Osteocyte (in vitro differentiated cells): Measurements from ENCODE around the gene TPCN2. TPM values are rescaled to one million over a fixed set of nuclear protein-coding genes. Genes with fewer than 3 reads are reported as not detected.

Source experiments
- DNase-seq: peaks from one replicate; pipeline ENCODE4 v3.0.0; 2021; ENCODE audit warnings: mixed read lengths; ENCODE audit not compliant: unreplicated experiment; ENCODE audit errors: extremely low spot score
- H3K27ac Mint-ChIP-seq: one replicate; pipeline ENCODE4 v1.8.0; 2021; ENCODE audit warnings: mild to moderate bottlenecking, mixed read lengths; ENCODE audit not compliant: unreplicated experiment
- H3K27me3 Mint-ChIP-seq: one replicate; pipeline ENCODE4 v1.8.0; 2021; ENCODE audit warnings: mixed read lengths; ENCODE audit not compliant: unreplicated experiment
- H3K36me3 Mint-ChIP-seq: one replicate; pipeline ENCODE4 v1.8.0; 2021; ENCODE audit warnings: mixed read lengths; ENCODE audit not compliant: unreplicated experiment
- H3K4me1 Mint-ChIP-seq: one replicate; pipeline ENCODE4 v1.8.0; 2021; ENCODE audit warnings: mixed read lengths; ENCODE audit not compliant: unreplicated experiment
- H3K4me3 Mint-ChIP-seq: one replicate; pipeline ENCODE4 v1.8.0; 2021; ENCODE audit warnings: mild to moderate bottlenecking, moderate library complexity, mixed read lengths; ENCODE audit not compliant: unreplicated experiment
- H3K9me3 Mint-ChIP-seq: one replicate; pipeline ENCODE4 v1.8.0; 2021; ENCODE audit warnings: mixed read lengths; ENCODE audit not compliant: unreplicated experiment
- CTCF ChIP-seq: fragments of 200-600 bp; sonication (generic); IDR thresholded peaks from 2 replicates; pipeline ENCODE4 v1.5.0; 2021; ENCODE audit warnings: antibody characterized with exemption, mild to moderate bottlenecking, moderate library complexity
- total RNA-seq: library from RNA; stranded (reverse); gene quantifications from 2 replicates; pipeline ENCODE4 v1.2.1, GENCODE V29; 2021

The TPCN2 gene
- total RNA-seq, 1 donor from 2014 or later, result 22.4 TPM

GRCh38 chr11:69011624-69012091, 37.1 kb upstream of the TPCN2 start:
- H3K9me3 Mint-ChIP-seq, result no peaks in the 10 kb centered on the region
- peak overlapping the region; percentile 6 for H3K4me3 Mint-ChIP-seq
- H3K27me3 Mint-ChIP-seq, result no peaks in the 10 kb centered on the region
- no peaks in the 10 kb centered on the region for H3K36me3 Mint-ChIP-seq
- peaks cover 70% of the 10 kb centered on the region for H3K4me1 Mint-ChIP-seq
- H3K27ac Mint-ChIP-seq, result peak overlapping the region; percentile 27
- TF ChIP-seq CTCF, result no peak
- no peak for DNase-seq

DNA sequence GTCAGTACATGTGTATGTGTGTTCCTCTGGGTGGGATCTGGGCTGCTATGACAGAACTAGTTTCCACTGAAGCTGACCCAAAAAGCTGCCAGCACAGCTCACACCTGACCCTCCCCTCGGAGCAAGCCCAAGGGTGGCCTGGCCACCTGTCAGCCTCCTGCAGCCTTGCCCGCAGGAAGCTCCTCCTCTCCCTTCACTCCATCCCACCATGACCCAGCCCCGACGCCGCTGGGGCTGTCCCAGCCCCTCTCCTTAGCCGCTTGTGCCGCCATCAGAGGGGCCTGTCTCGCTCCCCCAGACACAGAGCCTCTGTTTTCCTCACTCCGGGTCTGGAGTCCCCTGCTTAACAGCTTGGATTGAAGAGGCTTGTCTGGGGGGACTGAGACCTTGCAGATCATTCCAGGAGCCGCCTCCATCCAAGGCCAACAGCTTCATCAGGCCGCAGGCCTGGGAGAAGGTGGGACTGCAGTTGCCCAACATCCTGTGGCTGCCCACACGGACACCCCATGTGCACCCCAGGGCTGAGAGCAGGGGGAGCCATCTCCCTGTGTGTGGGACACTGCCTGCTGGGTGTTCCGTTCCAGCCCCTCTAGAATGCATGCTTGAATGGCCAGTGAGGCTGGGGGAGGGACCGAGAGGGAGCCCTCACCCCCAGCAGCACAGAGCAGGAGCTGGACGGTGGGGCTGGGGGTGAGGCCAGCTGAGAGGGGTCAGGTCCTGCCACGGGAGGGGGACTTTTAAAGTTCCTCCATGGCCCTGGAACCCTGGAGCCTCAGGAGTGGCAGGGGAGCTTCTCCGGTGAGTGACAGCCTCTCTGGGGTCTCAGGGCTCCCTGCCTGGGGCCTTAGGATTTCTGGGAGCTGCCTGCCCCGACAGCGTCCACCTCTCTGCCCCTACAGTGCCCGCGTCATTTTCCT, 36.4 kb upstream of the TPCN2 start:
- H3K36me3 Mint-ChIP-seq, result no peaks in the 10 kb centered on the region
- H3K4me3 Mint-ChIP-seq, result peak overlapping the region; percentile 51
- peaks cover 65% of the 10 kb centered on the region for H3K4me1 Mint-ChIP-seq
- DNase-seq, result no peak
- no peak for TF ChIP-seq CTCF
- no peaks in the 10 kb centered on the region for H3K27me3 Mint-ChIP-seq
- H3K27ac Mint-ChIP-seq, result peak overlapping the region; percentile 84
- peaks cover 4% of the 10 kb centered on the region for H3K9me3 Mint-ChIP-seq

GRCh38 chr11:69013009-69013951, 35.5 kb upstream of the TPCN2 start, which contains the start of gene MRGPRF:
Gene MRGPRF, minus strand, starts transcription at chr11:69013246. Its CDS starts 3,345 bp downstream, at chr11:69009901.
- peaks cover 4% of the 10 kb centered on the region for H3K9me3 Mint-ChIP-seq
- TF ChIP-seq CTCF, result peak; percentile 68
- H3K36me3 Mint-ChIP-seq, result no peaks in the 10 kb centered on the region
- H3K4me3 Mint-ChIP-seq, result peak within 1 kb of the TSS; percentile 52
- H3K4me1 Mint-ChIP-seq, result peaks cover 56% of the 10 kb centered on the region
- H3K27me3 Mint-ChIP-seq, result no peaks in the 10 kb centered on the region
- H3K27ac Mint-ChIP-seq, result peak within 1 kb of the TSS; percentile 84
- peak; percentile 90 for DNase-seq

DNA sequence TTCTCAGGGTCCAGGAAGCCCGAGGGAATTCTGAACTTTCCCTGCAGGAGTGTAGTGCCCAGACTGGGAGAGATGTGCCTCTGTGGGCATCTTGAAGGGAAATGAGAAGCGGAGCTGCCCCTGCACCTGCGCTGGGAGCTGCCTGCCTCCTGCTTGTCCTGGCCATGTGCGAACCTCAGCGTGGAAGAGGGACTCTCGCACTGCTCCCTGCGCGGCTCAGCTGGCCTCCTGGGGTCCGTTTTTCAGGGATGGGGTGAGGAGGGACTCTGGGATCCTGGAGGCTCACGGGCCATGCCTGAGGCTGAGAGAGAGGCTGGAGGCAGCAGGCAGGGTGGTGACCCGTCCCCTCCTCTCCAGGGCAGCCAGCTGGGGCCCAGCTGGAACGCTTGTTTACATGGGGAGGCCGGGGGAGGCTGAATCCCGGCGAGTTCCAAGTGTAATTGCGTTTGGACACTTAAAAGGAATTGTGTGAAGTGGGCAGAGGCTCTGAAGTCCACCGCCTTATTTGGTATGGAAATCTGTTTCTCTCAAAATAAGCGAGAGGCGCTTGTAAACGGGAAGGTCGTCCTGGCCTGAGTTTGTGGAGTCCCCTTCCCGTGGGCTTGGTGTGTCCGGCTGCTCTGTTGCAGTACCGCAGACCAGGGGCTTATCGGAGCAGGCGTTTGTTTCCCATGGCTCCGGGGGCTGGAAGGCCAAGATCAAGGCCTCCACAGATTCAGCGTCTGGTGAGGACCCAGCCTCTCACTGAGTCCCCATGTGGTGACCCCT, 34.5 kb upstream of the TPCN2 start:
- peaks cover 4% of the 10 kb centered on the region for H3K9me3 Mint-ChIP-seq
- H3K27me3 Mint-ChIP-seq, result no peaks in the 10 kb centered on the region
- DNase-seq, result no peak
- H3K4me3 Mint-ChIP-seq, result no peak overlapping the region
- TF ChIP-seq CTCF, result no peak
- peaks cover 46% of the 10 kb centered on the region for H3K4me1 Mint-ChIP-seq
- H3K36me3 Mint-ChIP-seq, result no peaks in the 10 kb centered on the region
- peak overlapping the region; percentile 84 for H3K27ac Mint-ChIP-seq
